Activated T-helper 1 cell treated with anti-CD3 and anti-CD28 coated beads, Interleukin-2, amount 50 U/mL, for 16 hours (primary cell): ENCODE data around the gene ERLIN1.
"Not testable (repeated sequence)": the region's sequence is repeated elsewhere in the genome, so short reads cannot be mapped to it uniquely, and the experiment has no call there.

Experiments used
- DNase-seq, 2 donors: peaks; one replicate each; pipeline ENCODE4 v3.0.0-alpha.2; 2020; ENCODE audit warnings: low read depth in 1 of 2, low spot score in 1 of 2

The ERLIN1 gene

DNA sequence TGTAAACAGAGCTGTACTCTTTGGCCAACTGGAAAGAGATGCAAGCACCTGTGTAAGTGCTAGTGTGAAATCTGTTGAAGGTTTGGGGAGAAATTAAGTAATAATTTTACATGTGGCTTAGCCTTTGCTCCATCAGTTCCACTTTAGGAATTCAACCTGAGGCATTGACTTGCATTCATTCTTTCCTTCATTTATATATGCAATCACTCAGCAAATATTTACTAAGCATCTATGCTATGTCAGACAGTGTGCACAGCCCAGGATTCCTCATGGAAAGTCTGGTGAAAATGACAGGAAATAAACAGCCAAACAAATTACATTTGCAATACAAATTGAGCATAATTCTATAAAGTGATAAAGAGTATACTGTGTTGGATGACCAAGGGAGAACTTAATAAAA is 50.3 kb downstream of the ERLIN1 start:
- DNase-seq, result no peak

- no peak for DNase-seq
Observed at GRCh38 chr10:100133801-100134200, 52.0 kb downstream of the ERLIN1 start.

DNA sequence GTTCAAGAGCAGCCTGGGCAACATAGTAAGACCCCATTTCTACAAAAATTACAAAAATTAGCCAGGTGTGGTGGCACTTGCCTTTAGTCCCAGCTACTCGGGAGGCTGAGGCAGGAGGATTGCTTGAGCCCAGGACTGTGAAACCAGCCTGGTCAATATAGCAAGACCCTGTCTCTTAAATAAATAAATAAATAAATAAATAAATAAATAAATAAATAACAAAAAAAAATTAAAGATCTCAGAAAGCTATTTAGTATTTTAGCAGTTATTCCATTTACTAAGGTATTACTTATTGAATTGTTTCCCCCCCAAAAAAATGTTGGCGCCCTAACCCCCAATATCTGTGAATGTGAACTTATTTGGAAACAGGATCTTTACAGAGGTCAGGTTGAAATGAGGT is 53.4 kb downstream of the ERLIN1 start:
- no peak for DNase-seq

- no peak for DNase-seq
Observed at GRCh38 chr10:100131571-100131970, 54.3 kb downstream of the ERLIN1 start.

DNA sequence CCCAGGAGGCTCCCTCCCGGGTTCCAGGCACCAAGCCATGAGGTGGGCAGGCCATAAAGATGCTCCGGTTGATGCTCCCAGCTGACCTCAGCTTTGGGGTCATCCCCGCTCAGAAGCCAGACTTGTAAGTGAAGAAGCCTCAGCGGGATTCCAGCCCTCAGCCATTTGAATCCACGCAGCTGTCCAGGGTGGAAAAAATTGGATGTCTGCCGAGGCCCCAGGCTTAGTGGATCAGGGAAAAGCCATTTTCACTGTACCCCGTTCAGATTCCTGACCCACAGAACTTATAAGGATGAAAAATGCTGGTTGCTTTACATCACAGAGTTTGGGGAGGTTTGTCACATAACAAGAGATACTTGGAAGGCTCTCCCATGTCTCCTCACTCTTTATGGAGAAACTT is 55.0 kb downstream of the ERLIN1 start:
- no peak for DNase-seq

GRCh38 chr10:100129424-100129823 is 56.4 kb downstream of the ERLIN1 start:
- DNase-seq, result no peak

DNA sequence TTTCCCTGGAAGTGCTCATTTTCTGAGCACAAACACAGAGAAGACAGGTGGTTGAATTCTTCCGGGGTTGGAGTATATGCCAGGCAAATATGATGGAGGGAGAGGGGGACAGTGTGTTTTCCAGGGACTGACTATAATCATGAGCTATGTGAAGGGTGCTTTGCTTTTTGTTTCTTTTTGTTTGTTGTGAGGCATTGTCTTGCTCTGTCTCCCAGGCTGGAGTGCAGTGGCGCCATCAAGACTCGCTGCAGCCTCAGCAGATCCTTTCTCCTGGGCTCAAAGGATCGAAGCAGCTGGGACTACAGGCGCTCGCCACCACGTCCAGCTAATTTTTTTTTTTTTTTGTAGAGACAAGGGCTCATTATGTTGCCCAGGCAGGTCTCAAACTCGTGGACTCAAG is 56.9 kb downstream of the ERLIN1 start:
- no peak for DNase-seq

- not testable (repeated sequence) for DNase-seq
Observed at GRCh38 chr10:100125335-100125734, 60.5 kb downstream of the ERLIN1 start.

- no peak for DNase-seq
Observed at GRCh38 chr10:100124097-100124496, 61.7 kb downstream of the ERLIN1 start.

DNA sequence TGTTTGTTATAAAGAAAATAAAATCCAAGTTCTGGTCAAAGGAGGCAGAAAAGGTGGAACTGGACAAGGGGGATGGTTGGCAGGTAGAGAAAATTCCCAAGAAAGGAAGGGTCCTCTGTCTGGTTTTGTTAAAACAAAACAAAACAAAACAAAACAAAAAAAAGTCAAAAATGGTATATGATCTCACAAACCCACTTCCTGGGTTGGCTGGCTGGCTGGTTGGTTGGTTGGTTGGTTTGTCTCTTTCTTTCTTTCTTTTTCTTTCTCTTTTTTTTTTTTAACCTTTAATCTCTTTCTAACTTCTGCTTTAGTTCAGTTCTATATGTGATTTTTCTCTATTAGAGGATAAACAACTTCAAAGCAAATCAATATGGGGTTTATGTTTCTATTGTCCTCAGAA is 63.0 kb downstream of the ERLIN1 start:
- DNase-seq, result no peak

DNA sequence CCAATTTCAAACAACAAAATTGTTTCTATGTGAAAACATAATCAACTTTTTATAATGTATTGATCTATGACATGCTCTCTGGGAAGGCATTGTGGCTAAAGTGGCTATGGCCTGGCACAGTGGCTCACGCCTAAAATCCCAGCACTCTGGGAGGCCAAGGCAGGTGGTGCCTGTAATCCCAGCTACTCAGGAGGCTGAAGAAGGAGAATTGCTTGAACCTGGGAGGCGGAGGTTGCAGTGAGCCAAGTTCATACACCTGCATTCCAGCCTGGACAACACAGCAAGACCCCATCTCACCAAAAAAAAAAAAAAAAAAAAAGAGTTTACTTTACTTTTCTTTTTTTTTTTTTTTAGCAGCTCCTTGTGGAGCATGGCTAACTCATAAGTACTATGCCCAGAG is 65.3 kb downstream of the ERLIN1 start:
- DNase-seq, result no peak

DNA sequence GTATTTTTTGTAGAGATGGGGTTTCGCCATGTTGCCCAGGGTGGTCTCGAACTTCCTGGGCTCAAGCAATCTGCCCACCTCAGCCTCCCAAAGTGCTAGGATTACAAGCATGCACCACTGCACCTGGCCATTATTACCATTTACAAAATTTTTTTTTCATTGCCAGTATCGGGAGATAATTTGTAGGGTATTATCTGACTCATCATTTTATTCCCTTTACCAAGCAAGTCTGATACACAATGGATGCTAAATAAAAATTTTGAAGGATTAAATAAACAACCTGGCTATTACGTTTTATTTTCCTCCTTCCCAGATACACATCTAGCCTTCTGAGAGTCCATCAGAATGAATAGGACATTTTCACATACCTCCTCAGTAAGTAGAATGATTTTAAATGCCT is 66.1 kb downstream of the ERLIN1 start:
- no peak for DNase-seq

- no peak for DNase-seq
Observed at GRCh38 chr10:100114976-100115770, 70.7 kb downstream of the ERLIN1 start.

GRCh38 chr10:100114460-100114859 is 71.4 kb downstream of the ERLIN1 start:
- DNase-seq, result no peak

DNA sequence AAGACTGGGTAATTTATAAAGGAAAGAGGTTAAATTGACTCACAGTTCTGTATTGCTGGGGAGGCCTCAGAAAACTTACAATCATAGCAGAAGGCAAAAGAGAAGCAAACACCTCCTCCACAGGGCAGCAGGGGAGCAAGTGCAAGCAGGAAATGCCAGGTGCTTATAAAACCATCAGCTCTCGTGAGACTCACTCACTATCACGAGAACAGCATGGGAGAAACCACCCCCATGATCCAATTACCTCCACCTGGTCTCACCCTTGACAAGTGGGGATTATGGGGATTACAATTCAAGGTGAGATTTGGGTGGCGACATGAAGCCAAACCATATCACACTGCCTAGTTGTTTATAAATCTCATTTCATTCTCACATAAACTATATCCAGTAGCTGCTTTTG is 76.2 kb downstream of the ERLIN1 start:
- DNase-seq, result no peak

DNA sequence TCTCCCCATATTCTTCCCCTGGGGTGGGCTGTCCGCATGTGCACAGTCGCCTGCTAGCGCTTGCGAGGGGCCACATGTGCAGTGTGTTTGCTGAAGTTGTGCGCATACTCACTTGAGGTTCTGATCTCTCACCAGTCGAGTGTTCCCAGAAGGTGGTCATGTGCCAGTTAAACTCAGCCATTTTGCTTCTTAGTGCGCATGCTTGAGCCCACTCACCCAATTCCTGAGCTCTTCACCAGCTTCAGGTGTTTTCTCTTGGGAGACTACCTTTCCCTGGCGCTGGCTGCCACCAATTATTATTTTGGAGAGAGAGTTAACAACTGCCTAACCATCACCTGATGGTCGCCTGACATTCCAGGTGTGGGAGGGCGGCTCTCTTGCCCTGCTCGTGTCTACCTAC is 79.0 kb downstream of the ERLIN1 start:
- DNase-seq, result no peak

GRCh38 chr10:100104300-100104699 is 81.5 kb downstream of the ERLIN1 start:
- no peak for DNase-seq

GRCh38 chr10:100103581-100103980 is 82.2 kb downstream of the ERLIN1 start:
- no peak for DNase-seq

DNA sequence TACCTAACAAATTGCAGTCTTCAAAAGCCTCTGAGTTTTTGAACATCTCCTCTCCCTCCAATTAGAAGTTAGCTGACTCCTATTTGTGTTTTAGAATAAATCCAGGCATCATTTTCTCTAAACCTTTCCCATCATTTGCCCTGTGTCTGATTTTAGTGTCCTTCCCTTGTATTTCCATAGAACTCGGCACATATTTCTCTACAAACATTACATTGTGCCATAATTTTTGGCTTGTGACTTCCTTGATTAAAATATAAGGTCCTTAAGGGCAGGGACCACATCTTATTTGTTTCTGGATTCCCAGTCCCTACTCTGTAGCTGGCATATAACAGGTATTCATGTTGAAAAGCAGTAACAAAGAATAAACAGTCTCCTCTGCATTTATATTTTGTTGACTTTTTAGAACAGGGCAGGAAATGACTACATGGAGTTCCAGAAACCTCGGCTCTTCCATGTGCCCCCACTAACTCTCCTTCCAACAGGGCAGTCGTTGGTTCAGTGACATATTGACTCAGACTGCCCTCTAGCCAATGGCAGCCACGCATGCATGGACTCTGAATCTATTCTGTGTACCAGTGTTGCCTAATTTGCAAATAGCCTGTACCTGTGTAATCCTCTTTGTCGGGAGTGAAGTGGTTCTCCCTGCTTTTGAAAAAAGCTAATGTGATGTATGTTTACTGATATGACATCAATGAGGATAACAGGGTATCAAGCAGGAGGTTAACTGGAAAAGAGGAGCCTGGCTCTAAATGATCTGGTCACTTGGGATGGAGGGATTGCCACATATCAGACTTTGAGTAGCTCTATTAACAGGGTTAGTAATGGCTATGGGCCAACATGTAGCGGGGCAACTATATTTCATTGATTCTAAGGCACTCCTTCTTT is 84.4 kb downstream of the ERLIN1 start:
- DNase-seq, result no peak

DNA sequence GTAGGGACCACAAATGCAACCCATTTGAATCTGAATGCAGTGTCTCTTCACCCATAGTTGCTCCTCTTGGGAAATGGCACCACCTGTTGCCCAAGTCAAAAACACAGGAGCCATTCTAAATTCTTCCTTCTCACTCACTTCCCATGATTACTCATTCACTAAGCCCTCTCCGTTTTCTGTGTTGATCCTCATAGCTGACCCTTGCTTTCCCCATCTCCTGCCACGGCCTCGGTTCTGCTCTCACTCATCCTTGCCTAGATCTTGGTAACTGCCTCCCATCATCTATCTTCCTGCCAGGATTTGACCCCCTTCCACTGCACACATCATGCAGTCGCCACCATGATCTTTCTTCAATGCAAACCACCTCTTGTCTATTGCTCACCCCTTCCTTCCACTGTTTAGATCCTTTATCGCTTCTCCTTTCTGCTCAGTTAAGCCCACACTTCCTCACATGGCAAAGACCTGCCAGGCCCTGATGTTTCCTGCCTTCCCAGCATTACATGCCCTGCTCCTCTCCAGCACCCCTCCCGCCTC is 85.1 kb downstream of the ERLIN1 start:
- no peak for DNase-seq
